Lower lobe of right lung (tissue), 2 donors: ENCODE measurements around the gene CRAT. TPM values are rescaled to one million over a fixed set of nuclear protein-coding genes. Genes with fewer than 3 reads are reported as not detected.
A peak's percentile ranks its signal among the peaks of the same experiment; 100 is the strongest.

Experiments
- ATAC-seq, 2 donors: fragments of 200-7000 bp; cut with Tn5 transposase; one replicate each; pipeline ENCODE4 v1.9.1; 2020 to 2022; ENCODE audit warnings: mild to moderate bottlenecking in 2 of 2, moderate library complexity in 2 of 2
- DNase-seq: peaks from one replicate; pipeline ENCODE4 v3.0.0-alpha.2; 2020
- H3K27ac ChIP-seq: fragments of 200-600 bp; one replicate; pipeline ENCODE4 v1.8.0; 2022
- H3K27me3 ChIP-seq: fragments of 200-600 bp; one replicate; pipeline ENCODE4 v1.8.0; 2022; ENCODE audit warnings: low read depth
- H3K36me3 ChIP-seq: fragments of 200-600 bp; one replicate; pipeline ENCODE4 v1.8.0; 2022; ENCODE audit warnings: mild to moderate bottlenecking
- H3K4me1 ChIP-seq: fragments of 200-600 bp; one replicate; pipeline ENCODE4 v1.8.0; 2022
- H3K4me3 ChIP-seq: fragments of 200-600 bp; one replicate; pipeline ENCODE4 v1.8.0; 2022; ENCODE audit warnings: mild to moderate bottlenecking
- H3K9me3 ChIP-seq: fragments of 200-600 bp; one replicate; pipeline ENCODE4 v1.8.0; 2022
- intact Hi-C: fragments of 100-400 bp; cut with DNase I; formaldehyde crosslinking; loops from one replicate; pipeline ENCODE4 v1.11.0; 2022
- total RNA-seq: library from RNA; stranded (reverse); fragmentation: NEBNext Ultra II Directional; extraction: Animal tissue kit (Norgen Biotek cat#: 25700); gene quantifications from one replicate; pipeline ENCODE4 v1.2.1, GENCODE V29; 2021
- TF ChIP-seq, protein P1 (sequence below): fragments of 200-600 bp; IDR thresholded peaks from one replicate; pipeline ENCODE4 v1.8.0; 2022; ENCODE audit warnings: antibody characterized with exemption, mild to moderate bottlenecking
- donor health status: DM: no; HTN: yes; CAD: no; lungs with severe emphysema.

CRAT gene
- total RNA-seq, 1 donor from 2014 or later = 23.2 TPM

DNA sequence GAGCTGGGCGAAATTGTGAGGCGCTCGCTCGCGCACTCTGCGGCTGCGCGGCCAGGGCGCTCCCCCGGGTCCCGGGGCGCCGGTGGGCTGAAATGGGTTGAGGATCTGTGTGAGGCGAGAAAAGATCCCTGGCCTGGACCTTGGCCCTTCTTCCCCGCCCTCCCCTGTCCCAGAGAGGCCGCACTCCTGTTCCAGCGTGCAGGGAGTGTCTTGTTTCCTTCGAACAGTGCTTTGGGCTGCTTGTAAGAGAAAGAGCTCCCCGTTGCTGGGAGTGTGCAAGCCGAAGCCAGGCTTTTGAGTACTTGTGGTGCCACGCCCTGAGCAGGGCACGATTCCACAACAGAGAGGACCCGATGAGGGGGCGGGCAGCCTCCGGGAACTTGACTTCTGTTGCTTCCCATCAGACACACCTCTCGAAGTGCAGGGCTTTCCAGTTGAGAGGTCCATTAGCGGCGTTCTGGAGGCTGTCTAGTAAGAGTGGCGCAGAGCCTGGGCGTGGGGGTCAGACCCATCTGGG lies 29.1 kb downstream of the CRAT start:
- H3K27ac ChIP-seq = peak overlapping the region; percentile 84
- H3K4me1 ChIP-seq = peaks cover 19% of the 10 kb centered on the region
- peaks cover 17% of the 10 kb centered on the region for H3K36me3 ChIP-seq
- intact Hi-C loops = no loop called here
- TF ChIP-seq, protein P1, sequence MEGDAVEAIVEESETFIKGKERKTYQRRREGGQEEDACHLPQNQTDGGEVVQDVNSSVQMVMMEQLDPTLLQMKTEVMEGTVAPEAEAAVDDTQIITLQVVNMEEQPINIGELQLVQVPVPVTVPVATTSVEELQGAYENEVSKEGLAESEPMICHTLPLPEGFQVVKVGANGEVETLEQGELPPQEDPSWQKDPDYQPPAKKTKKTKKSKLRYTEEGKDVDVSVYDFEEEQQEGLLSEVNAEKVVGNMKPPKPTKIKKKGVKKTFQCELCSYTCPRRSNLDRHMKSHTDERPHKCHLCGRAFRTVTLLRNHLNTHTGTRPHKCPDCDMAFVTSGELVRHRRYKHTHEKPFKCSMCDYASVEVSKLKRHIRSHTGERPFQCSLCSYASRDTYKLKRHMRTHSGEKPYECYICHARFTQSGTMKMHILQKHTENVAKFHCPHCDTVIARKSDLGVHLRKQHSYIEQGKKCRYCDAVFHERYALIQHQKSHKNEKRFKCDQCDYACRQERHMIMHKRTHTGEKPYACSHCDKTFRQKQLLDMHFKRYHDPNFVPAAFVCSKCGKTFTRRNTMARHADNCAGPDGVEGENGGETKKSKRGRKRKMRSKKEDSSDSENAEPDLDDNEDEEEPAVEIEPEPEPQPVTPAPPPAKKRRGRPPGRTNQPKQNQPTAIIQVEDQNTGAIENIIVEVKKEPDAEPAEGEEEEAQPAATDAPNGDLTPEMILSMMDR = no peak
- DNase-seq (peak; percentile 66), ATAC-seq (peak; percentile 1 to 4)
- H3K4me3 ChIP-seq = peak overlapping the region; percentile 97
- no peaks in the 10 kb centered on the region for H3K27me3 ChIP-seq
- no peaks in the 10 kb centered on the region for H3K9me3 ChIP-seq

DNA sequence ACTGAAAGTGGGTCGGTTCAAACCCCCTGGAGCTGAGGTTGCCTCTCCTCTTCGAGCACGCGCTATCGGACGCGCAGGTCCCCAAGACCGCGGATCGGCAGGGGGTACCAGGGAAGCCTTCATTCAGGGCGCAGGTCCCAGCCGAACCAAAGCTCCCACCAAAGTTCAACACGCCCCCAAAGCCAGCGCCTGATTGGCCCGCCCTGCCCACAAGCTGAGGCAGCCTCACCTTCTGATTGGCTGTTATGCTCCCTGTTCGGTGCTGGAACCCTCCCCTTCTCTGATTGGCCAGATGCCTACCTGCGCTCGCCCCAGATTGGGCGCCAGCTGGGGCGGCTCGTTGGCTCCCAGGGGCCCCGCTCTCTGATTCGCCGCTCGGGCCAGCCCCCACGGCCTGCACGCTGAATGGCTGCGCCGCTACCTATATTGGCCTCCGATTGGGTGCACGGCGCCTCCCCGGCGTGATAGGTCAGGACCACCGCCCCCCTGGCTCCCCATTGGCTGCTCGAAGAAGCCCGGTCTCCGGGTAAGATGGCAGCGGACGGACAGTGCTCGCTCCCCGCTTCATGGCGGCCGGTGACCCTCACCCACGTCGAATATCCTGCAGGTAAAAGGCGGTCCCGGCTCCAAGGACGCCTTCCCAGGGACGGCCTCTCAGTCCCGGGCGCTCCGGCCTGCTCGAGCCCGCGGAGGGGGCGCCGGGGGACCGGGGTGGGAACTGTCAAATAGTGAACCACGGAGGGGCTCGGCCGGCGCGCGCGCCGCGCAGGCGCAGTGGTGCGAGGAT lies 29.8 kb downstream of the CRAT start, which contains the start of gene DOLPP1:
Gene DOLPP1, plus strand, starts transcription at position 511 of the 787 bp plus-strand sequence. Its CDS starts 21 bp downstream, at position 532.
- peaks cover 10% of the 10 kb centered on the region for H3K36me3 ChIP-seq
- peaks cover 19% of the 10 kb centered on the region for H3K4me1 ChIP-seq
- TF ChIP-seq, protein P1 = no peak
- DNase-seq (peak; percentile 100), ATAC-seq (peak; percentile 99)
- intact Hi-C loops = no loop called here
- H3K27me3 ChIP-seq = no peaks in the 10 kb centered on the region
- H3K4me3 ChIP-seq = peak within 1 kb of the TSS; percentile 97
- H3K27ac ChIP-seq = peak within 1 kb of the TSS; percentile 84
- H3K9me3 ChIP-seq = no peaks in the 10 kb centered on the region

DNA sequence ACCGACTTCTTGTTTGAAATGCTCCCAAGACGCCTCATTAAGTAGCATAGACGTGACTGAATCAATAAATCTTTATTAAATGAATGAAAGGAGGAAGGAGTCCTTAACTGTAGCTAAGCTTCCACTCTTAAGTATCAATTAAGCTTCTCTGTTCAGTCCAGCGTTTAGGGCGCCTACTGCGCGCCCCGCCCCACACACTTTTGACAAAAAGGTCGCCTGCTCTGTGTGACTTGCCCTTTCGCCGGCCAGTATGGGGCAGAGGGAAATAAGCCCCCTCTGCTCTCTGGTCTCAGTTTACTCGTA lies 30.3 kb downstream of the CRAT start:
- TF ChIP-seq, protein P1 = no peak
- Histone ChIP-seq H3K4me3 (peak overlapping the region; percentile 97), H3K27me3 (no peaks in the 10 kb centered on the region), H3K27ac (peak overlapping the region; percentile 84), H3K4me1 (peaks cover 19% of the 10 kb centered on the region), H3K9me3 (no peaks in the 10 kb centered on the region), H3K36me3 (peaks cover 5% of the 10 kb centered on the region)
- ATAC-seq (no peak), DNase-seq (no peak)
- intact Hi-C loops = no loop called here

- peaks cover 19% of the 10 kb centered on the region for H3K4me1 ChIP-seq
- no peaks in the 10 kb centered on the region for H3K27me3 ChIP-seq
- peak overlapping the region; percentile 97 for H3K4me3 ChIP-seq
- H3K27ac ChIP-seq = peak overlapping the region; percentile 84
- TF ChIP-seq, protein P1 = no peak
- no peak for DNase-seq
- intact Hi-C loops = no loop called here
- ATAC-seq = no peak
- peaks cover under 1% of the 10 kb centered on the region for H3K36me3 ChIP-seq
- no peaks in the 10 kb centered on the region for H3K9me3 ChIP-seq
Observed at GRCh38 chr9:129079829-129080228, 30.8 kb downstream of the CRAT start.

DNA sequence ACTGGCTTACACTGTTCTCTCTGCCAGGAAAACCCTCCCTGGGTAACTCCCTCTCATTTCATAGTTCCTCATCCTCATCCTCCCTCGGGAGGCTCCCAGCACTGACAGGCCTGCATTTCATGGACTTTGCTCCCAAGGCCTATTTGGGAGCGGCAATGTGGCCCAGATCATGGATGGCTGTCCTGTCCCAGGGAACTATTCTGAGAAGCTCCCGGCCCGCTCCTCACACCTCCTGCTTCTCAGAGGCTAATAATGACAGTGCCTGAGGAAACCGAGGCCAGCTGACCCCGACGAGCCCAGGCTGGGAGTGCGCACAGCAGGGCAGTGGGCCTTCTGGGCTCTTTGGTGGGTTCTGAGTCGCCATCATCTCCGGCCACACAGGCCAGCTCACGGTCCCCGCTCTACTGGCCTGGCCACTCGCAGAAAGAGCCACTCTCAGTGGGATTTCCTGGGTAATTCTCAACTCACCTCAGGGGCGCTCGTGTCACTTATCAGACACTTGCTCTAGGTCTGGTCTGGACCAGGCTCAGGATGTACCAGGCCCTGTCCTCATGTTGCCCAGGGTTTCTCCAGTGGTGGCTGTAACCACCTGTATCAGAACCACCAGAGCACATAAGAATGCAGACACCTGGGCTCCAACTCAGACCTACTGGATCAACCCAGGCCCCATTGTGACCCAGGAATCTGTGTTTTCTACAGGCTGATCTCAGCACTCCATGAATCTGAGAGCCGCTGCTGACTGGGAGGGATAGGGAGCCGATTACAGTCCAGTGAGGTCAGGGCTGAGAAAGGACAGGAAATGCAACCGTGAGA lies 31.7 kb downstream of the CRAT start:
- Histone ChIP-seq H3K27ac (no peak overlapping the region), H3K9me3 (no peaks in the 10 kb centered on the region), H3K4me1 (peaks cover 19% of the 10 kb centered on the region), H3K36me3 (no peaks in the 10 kb centered on the region), H3K27me3 (no peaks in the 10 kb centered on the region), H3K4me3 (no peak overlapping the region)
- DNase-seq = no peak
- intact Hi-C loops = no loop called here
- TF ChIP-seq, protein P1 = no peak
- ATAC-seq = no peak
